Vagina (tissue), 2 donors: ENCODE data around the gene HSBP1L1.

Source experiments
- POLR2A ChIP-seq, 2 donors: fragments of 450-650 bp; IDR thresholded peaks; one replicate each; pipeline ENCODE4 v1.6.1; 2017; ENCODE audit warnings: antibody characterized with exemption in 2 of 2, mild to moderate bottlenecking in 2 of 2, moderate library complexity in 2 of 2
- POLR2AphosphoS5 ChIP-seq, 2 donors: sonication (generic); formaldehyde crosslinking; IDR thresholded peaks; one replicate each; pipeline ENCODE4 v1.9.0; 2017; ENCODE audit warnings: antibody characterized with exemption in 2 of 2, mild to moderate bottlenecking in 2 of 2, low read depth in 1 of 2; ENCODE audit not compliant: insufficient read depth in 1 of 2
- TF ChIP-seq, protein P1 (sequence below), 3 experiments: fragments of 450-650 bp in 2 of 3; fragments of 200-600 bp in 1 of 3; sonication (generic) in 1 of 3; IDR thresholded peaks; one replicate each; pipeline ENCODE4 v1.5.1; 2017 to 2019; ENCODE audit warnings: antibody characterized with exemption in 3 of 3, mild to moderate bottlenecking in 2 of 3, moderate library complexity in 2 of 3

GRCh38 chr18:79963658-79964329 is 649 bp upstream of the HSBP1L1 start:
- TF ChIP-seq POLR2AphosphoS5 (IDR thresholded peaks at IDR 0.05; ENCODE audit: insufficient read depth in 1 of 2, low read depth in 1 of 2) (no peak), POLR2A (IDR thresholded peaks at IDR 0.05) (no peak)
- TF ChIP-seq, protein P1, sequence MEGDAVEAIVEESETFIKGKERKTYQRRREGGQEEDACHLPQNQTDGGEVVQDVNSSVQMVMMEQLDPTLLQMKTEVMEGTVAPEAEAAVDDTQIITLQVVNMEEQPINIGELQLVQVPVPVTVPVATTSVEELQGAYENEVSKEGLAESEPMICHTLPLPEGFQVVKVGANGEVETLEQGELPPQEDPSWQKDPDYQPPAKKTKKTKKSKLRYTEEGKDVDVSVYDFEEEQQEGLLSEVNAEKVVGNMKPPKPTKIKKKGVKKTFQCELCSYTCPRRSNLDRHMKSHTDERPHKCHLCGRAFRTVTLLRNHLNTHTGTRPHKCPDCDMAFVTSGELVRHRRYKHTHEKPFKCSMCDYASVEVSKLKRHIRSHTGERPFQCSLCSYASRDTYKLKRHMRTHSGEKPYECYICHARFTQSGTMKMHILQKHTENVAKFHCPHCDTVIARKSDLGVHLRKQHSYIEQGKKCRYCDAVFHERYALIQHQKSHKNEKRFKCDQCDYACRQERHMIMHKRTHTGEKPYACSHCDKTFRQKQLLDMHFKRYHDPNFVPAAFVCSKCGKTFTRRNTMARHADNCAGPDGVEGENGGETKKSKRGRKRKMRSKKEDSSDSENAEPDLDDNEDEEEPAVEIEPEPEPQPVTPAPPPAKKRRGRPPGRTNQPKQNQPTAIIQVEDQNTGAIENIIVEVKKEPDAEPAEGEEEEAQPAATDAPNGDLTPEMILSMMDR (IDR thresholded peaks at IDR 0.05): no peak
